ENCODE data around the gene MYH7B.

The MYH7B gene

DNA sequence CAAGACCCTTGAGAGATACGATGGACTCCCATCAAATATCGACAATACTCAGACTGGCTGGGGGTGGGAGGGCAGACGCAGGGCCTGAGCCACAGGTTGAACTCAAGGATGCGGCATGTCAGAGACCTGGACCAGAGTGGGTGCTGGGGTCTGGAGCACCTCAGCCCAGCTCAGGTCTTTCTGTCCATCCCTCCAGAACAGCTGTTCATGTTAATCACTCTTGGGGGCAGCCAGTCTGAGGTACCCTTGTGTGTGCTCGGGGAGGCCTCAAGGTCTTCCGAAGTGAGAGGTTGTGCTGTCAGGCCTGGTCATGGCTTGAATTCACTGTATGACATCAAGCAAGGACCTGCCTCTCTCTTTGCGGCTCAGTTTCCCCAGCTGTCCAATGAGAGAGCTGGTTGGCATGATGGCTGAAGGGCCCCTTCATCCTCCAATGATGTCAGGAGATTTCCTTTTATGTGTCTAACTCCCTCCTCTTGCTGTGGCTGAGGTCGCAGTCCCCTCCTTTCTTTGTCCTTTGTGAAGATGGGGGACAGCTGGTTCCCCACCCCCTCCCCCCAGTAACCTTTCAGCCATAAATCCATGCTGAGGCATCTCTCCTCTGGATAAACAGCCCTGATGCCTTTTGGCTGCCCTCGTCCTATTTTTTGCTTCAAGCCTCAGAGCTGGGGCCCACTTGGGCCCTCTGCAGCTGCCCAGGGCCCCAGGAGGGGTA, 15.3 kb downstream of the MYH7B start:
- H3K27ac ChIP-seq (ENCODE audit: low read depth, low read length): no peak overlapping the region
- no peaks in the 10 kb centered on the region for H3K4me1 ChIP-seq (ENCODE audit: control insufficient read depth in 5 of 5, insufficient read depth in 5 of 5, low read length in 5 of 5)
- no peak overlapping the region for H3K9ac ChIP-seq (ENCODE audit: low read length in 5 of 5)
- H3K9me3 ChIP-seq (ENCODE audit: control insufficient read depth in 5 of 5, low read length in 5 of 5): no peaks in the 10 kb centered on the region
- no peaks in the 10 kb centered on the region for H3K27me3 ChIP-seq (ENCODE audit: control insufficient read depth in 5 of 5, insufficient read depth in 4 of 5, low read length in 5 of 5)
- no peak overlapping the region for H3K4me3 ChIP-seq (ENCODE audit: low read depth in 1 of 5, low read length in 5 of 5)
- H3K36me3 ChIP-seq (ENCODE audit: control insufficient read depth in 5 of 5, insufficient read depth in 5 of 5, low read length in 5 of 5): no peaks in the 10 kb centered on the region

DNA sequence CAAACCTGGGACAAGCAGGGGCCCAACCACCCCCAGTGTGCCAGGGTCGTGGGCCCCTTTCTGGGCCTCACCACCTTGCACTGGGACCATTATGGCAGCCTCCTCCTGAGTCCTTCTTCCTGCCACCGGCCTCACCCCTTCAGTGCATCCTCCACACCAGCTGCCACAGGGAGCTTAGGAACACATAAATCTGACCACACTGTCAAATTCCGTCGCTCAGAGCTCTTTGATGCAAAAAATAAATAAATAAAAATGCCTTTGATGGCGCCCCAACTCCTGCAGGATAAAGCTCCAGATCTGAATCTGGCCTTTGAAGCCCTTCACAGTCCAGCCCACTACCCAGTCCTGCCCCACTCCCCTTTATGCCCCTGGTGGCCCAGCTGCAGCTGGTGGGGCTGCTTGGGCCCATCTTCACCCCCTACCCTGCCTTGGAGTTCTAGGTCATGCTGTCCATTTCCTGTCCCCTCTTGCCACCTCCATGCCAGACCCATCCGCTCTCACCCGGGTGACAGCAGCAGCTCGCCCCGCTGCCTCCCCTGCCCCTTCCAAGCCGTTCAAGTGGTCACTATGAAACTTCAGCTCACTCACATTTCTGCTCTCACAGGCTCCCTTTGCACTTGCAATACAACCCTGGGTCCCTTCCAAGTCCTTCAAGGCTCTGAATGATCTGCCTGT, 16.0 kb downstream of the MYH7B start:
- no peak overlapping the region for H3K4me3 ChIP-seq (ENCODE audit: low read depth in 1 of 5, low read length in 5 of 5)
- H3K36me3 ChIP-seq (ENCODE audit: control insufficient read depth in 5 of 5, insufficient read depth in 5 of 5, low read length in 5 of 5): no peaks in the 10 kb centered on the region
- no peak overlapping the region for H3K9ac ChIP-seq (ENCODE audit: low read length in 5 of 5)
- H3K27ac ChIP-seq (ENCODE audit: low read depth, low read length): no peak overlapping the region
- no peaks in the 10 kb centered on the region for H3K9me3 ChIP-seq (ENCODE audit: control insufficient read depth in 5 of 5, low read length in 5 of 5)
- no peaks in the 10 kb centered on the region for H3K4me1 ChIP-seq (ENCODE audit: control insufficient read depth in 5 of 5, insufficient read depth in 5 of 5, low read length in 5 of 5)
- no peaks in the 10 kb centered on the region for H3K27me3 ChIP-seq (ENCODE audit: control insufficient read depth in 5 of 5, insufficient read depth in 4 of 5, low read length in 5 of 5)

DNA sequence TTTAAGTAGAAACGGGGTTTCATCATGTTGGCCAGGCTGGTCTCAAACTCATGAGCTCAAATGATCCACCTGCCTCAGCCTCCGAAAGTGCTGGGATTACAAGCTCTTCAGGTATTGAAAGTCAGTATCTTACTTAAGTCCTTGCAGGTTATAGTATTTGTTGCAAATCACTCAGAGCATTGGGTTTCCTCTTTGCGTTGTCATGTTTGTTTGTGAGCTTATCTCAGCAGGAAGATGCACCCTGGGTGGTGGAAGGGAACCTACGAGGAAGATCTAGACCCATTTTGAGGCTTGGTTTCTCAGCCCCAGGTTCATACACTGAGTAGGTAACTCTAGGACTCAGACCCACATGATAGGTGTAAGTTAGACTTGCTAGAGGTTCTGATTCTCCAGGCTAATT, 18.6 kb downstream of the MYH7B start:
- H3K36me3 ChIP-seq (ENCODE audit: control insufficient read depth in 5 of 5, insufficient read depth in 5 of 5, low read length in 5 of 5): no peaks in the 10 kb centered on the region
- no peaks in the 10 kb centered on the region for H3K4me1 ChIP-seq (ENCODE audit: control insufficient read depth in 5 of 5, insufficient read depth in 5 of 5, low read length in 5 of 5)
- H3K9me3 ChIP-seq (ENCODE audit: control insufficient read depth in 5 of 5, low read length in 5 of 5): no peaks in the 10 kb centered on the region
- no peak overlapping the region for H3K4me3 ChIP-seq (ENCODE audit: low read depth in 1 of 5, low read length in 5 of 5)
- H3K27ac ChIP-seq (ENCODE audit: low read depth, low read length): no peak overlapping the region
- no peaks in the 10 kb centered on the region for H3K27me3 ChIP-seq (ENCODE audit: control insufficient read depth in 5 of 5, insufficient read depth in 4 of 5, low read length in 5 of 5)
- no peak overlapping the region for H3K9ac ChIP-seq (ENCODE audit: low read length in 5 of 5)

DNA sequence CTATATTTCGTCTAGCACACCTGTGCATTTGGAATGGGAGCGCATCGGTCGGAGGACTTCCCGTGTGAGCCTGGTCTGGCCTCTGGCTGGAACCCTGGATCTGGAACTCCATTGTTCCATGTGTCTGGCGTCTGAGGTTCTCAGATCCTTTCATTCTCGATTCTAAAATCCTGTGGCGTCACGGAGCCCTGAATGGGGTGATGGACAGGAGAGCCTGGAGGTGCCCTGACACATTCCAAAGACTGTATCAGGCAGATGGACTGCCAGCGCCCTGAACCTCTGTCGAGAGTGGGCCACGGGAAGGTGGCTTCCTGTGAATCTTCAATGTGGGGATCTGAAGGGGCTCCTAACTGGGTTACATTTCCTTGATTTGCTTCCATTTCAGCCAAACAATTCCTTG, 20.6 kb downstream of the MYH7B start:
- Histone ChIP-seq H3K4me3 (ENCODE audit: low read depth in 1 of 5, low read length in 5 of 5) (no peak overlapping the region), H3K9me3 (ENCODE audit: control insufficient read depth in 5 of 5, low read length in 5 of 5) (no peaks in the 10 kb centered on the region), H3K27me3 (ENCODE audit: control insufficient read depth in 5 of 5, insufficient read depth in 4 of 5, low read length in 5 of 5) (no peaks in the 10 kb centered on the region), H3K9ac (ENCODE audit: low read length in 5 of 5) (no peak overlapping the region), H3K4me1 (ENCODE audit: control insufficient read depth in 5 of 5, insufficient read depth in 5 of 5, low read length in 5 of 5) (no peaks in the 10 kb centered on the region), H3K36me3 (ENCODE audit: control insufficient read depth in 5 of 5, insufficient read depth in 5 of 5, low read length in 5 of 5) (no peaks in the 10 kb centered on the region), H3K27ac (ENCODE audit: low read depth, low read length) (no peak overlapping the region)

DNA sequence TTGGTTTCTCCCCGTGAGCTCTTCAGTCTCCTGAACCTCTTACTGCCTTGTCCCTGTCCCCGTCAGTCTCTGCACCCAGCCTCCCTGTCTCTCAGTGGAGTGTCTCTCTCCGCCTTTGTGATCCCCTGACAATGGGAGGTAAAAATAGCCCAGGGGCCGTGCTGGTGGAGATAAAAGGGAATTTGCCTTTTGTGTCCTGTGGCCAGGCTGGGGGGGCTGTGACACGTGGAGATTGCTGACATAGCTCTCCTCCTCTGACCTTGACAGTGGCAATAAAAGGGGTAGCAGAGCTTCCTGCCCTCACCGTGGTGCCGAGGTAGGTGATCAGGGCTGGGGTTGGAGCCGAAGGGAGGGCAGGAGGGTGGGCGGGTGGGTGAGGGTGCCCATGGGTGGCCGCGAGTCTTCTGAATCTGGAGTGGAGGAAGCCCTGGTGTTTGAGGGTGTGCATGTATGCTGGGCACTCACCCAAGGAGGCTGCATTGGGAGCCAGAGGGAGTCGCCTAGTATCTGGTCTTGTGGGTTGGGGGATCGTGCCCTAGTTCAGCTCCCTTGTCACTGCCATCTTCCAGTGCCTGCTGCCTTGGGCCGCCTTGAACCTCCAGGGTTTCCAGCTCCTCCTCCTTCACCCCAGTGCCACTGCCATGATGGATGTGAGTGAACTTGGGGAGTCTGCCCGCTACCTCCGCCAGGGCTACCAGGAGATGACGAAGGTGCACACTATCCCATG, 21.9 kb downstream of the MYH7B start:
- Histone ChIP-seq H3K9me3 (ENCODE audit: control insufficient read depth in 5 of 5, low read length in 5 of 5) (no peaks in the 10 kb centered on the region), H3K27ac (ENCODE audit: low read depth, low read length) (no peak overlapping the region), H3K9ac (ENCODE audit: low read length in 5 of 5) (no peak overlapping the region), H3K4me1 (ENCODE audit: control insufficient read depth in 5 of 5, insufficient read depth in 5 of 5, low read length in 5 of 5) (no peaks in the 10 kb centered on the region), H3K36me3 (ENCODE audit: control insufficient read depth in 5 of 5, insufficient read depth in 5 of 5, low read length in 5 of 5) (no peaks in the 10 kb centered on the region), H3K27me3 (ENCODE audit: control insufficient read depth in 5 of 5, insufficient read depth in 4 of 5, low read length in 5 of 5) (no peaks in the 10 kb centered on the region), H3K4me3 (ENCODE audit: low read depth in 1 of 5, low read length in 5 of 5) (no peak overlapping the region)

- Histone ChIP-seq H3K9ac (ENCODE audit: low read length in 5 of 5) (no peak overlapping the region), H3K36me3 (ENCODE audit: control insufficient read depth in 5 of 5, insufficient read depth in 5 of 5, low read length in 5 of 5) (no peaks in the 10 kb centered on the region)
These were observed 22.6 kb downstream of the MYH7B start for GRCh38 chr20:34978092-34978744.

GRCh38 chr20:34979366-34980153, 23.9 kb downstream of the MYH7B start:
- Histone ChIP-seq H3K4me3 (ENCODE audit: low read depth in 1 of 5, low read length in 5 of 5) (no peak overlapping the region), H3K9ac (ENCODE audit: low read length in 5 of 5) (no peak overlapping the region), H3K27ac (ENCODE audit: low read depth, low read length) (no peak overlapping the region), H3K36me3 (ENCODE audit: control insufficient read depth in 5 of 5, insufficient read depth in 5 of 5, low read length in 5 of 5) (no peaks in the 10 kb centered on the region), H3K9me3 (ENCODE audit: control insufficient read depth in 5 of 5, low read length in 5 of 5) (no peaks in the 10 kb centered on the region), H3K27me3 (ENCODE audit: control insufficient read depth in 5 of 5, insufficient read depth in 4 of 5, low read length in 5 of 5) (peaks cover 0 to 16% (median 5%) of the 10 kb centered on the region in 5 donors), H3K4me1 (ENCODE audit: control insufficient read depth in 5 of 5, insufficient read depth in 5 of 5, low read length in 5 of 5) (peaks cover 0 to 11% (median 5%) of the 10 kb centered on the region in 5 donors)

More at GRCh38 chr20:34978092-34978744, 22.6 kb downstream of the MYH7B start:
- H3K27me3 ChIP-seq (ENCODE audit: control insufficient read depth in 5 of 5, insufficient read depth in 4 of 5, low read length in 5 of 5): peaks cover 0 to 5% (median 0%) of the 10 kb centered on the region in 5 donors
- H3K9me3 ChIP-seq (ENCODE audit: control insufficient read depth in 5 of 5, low read length in 5 of 5): no peaks in the 10 kb centered on the region
- no peak overlapping the region for H3K27ac ChIP-seq (ENCODE audit: low read depth, low read length)
- peaks cover 0 to 6% (median under 1%) of the 10 kb centered on the region in 5 donors for H3K4me1 ChIP-seq (ENCODE audit: control insufficient read depth in 5 of 5, insufficient read depth in 5 of 5, low read length in 5 of 5)
- H3K4me3 ChIP-seq (ENCODE audit: low read depth in 1 of 5, low read length in 5 of 5): no peak overlapping the region

DNA sequence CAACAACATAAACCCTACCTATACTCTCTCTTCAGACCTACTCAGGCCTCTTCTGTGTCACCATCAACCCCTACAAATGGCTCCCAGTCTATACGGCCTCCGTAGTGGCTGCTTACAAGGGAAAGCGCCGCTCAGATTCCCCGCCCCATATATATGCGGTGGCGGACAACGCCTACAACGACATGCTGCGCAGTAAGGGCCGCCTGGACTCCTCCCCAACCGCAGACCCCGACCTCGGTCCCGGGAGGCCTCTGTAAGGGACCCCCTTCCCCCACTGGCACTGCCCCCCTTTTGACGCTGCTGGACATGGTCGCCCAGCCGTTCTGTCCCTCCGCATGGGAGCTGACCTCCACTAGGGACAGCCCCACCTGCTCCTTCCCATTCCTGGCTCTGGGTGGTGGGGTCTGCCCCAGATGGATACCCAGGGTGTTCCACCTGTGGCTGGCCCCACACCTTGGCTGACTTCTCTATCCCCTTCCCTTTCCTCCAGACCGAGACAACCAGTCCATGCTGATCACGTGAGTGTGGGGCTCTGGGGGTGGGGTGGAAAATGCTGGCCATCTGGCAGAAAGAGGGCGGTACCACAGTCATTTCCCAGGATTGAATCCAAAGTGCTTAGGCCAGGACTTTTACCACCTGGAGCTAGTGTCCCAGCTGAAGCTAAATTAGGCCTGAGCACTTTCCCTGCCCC, 25.0 kb downstream of the MYH7B start:
- H3K4me1 ChIP-seq (ENCODE audit: control insufficient read depth in 5 of 5, insufficient read depth in 5 of 5, low read length in 5 of 5): peaks cover 0 to 11% (median 5%) of the 10 kb centered on the region in 5 donors
- no peaks in the 10 kb centered on the region for H3K9me3 ChIP-seq (ENCODE audit: control insufficient read depth in 5 of 5, low read length in 5 of 5)
- no peak overlapping the region for H3K27ac ChIP-seq (ENCODE audit: low read depth, low read length)
- no peaks in the 10 kb centered on the region for H3K36me3 ChIP-seq (ENCODE audit: control insufficient read depth in 5 of 5, insufficient read depth in 5 of 5, low read length in 5 of 5)
- peaks cover 0 to 27% (median 5%) of the 10 kb centered on the region in 5 donors for H3K27me3 ChIP-seq (ENCODE audit: control insufficient read depth in 5 of 5, insufficient read depth in 4 of 5, low read length in 5 of 5)
- H3K4me3 ChIP-seq (ENCODE audit: low read depth in 1 of 5, low read length in 5 of 5): no peak overlapping the region
- H3K9ac ChIP-seq (ENCODE audit: low read length in 5 of 5): no peak overlapping the region
